ENCODE results near the gene NPC1L1.

Gene NPC1L1

GRCh38 chr7:44533301-44534055 lies 7.7 kb downstream of the NPC1L1 start:
- ChIA-PET POLR2A (no interaction called here), CTCF (interaction anchor here (1.0 to 8.2 kb wide), 13 partner anchors 12 to 292 kb away, joined by 3 to 53 read pairs (median 5); no protein-coding TSS in a partner anchor)
- DNase-seq (ENCODE audit: extremely low spot score): peak; percentile 17
- TF ChIP-seq CTCF (IDR thresholded peaks at IDR 0.05; ENCODE audit: control extremely low read depth, extremely low read depth, low read depth, missing control alignments): no peak

- ChIA-PET POLR2A (no interaction called here), CTCF (interaction anchor here (1.4 to 8.2 kb wide), 2 partner anchors 14 to 33 kb away, joined by 4 to 53 read pairs; no protein-coding TSS in a partner anchor)
- TF ChIP-seq CTCF (IDR thresholded peaks at IDR 0.05; ENCODE audit: control extremely low read depth, extremely low read depth, low read depth, missing control alignments): no peak
- DNase-seq (ENCODE audit: extremely low spot score): peak; percentile 10
These were observed 9.4 kb downstream of the NPC1L1 start for GRCh38 chr7:44531421-44532380.

- ChIA-PET CTCF (no interaction called here), POLR2A (no interaction called here)
- TF ChIP-seq CTCF (IDR thresholded peaks at IDR 0.05; ENCODE audit: control extremely low read depth, extremely low read depth, low read depth, missing control alignments): no peak
- no peak for DNase-seq (ENCODE audit: extremely low spot score)
These were observed 10.1 kb downstream of the NPC1L1 start for GRCh38 chr7:44530990-44531389.

- POLR2A ChIA-PET: no interaction called here
- no peak for DNase-seq (ENCODE audit: extremely low spot score)
- CTCF ChIA-PET: interaction anchor here (3.9 kb wide), 1 partner anchor 11 kb away, joined by 24 read pairs; no protein-coding TSS in a partner anchor
- no peak for TF ChIP-seq CTCF (IDR thresholded peaks at IDR 0.05; ENCODE audit: control extremely low read depth, extremely low read depth, low read depth, missing control alignments)
These were observed 16.2 kb downstream of the NPC1L1 start for GRCh38 chr7:44524811-44525388.

- CTCF ChIA-PET: interaction anchor here (2.5 kb wide), 1 partner anchor 43 kb away, joined by 6 read pairs; no protein-coding TSS in a partner anchor
- DNase-seq (ENCODE audit: extremely low spot score): no peak
These were observed 18.8 kb downstream of the NPC1L1 start for GRCh38 chr7:44522315-44522714.

More at GRCh38 chr7:44522315-44522714, 18.8 kb downstream of the NPC1L1 start:
- POLR2A ChIA-PET: no interaction called here
- no peak for TF ChIP-seq CTCF (IDR thresholded peaks at IDR 0.05; ENCODE audit: control extremely low read depth, extremely low read depth, low read depth, missing control alignments)

Data from GM10248 (cell line).